ENCODE results near the gene ZBTB1.

DNA sequence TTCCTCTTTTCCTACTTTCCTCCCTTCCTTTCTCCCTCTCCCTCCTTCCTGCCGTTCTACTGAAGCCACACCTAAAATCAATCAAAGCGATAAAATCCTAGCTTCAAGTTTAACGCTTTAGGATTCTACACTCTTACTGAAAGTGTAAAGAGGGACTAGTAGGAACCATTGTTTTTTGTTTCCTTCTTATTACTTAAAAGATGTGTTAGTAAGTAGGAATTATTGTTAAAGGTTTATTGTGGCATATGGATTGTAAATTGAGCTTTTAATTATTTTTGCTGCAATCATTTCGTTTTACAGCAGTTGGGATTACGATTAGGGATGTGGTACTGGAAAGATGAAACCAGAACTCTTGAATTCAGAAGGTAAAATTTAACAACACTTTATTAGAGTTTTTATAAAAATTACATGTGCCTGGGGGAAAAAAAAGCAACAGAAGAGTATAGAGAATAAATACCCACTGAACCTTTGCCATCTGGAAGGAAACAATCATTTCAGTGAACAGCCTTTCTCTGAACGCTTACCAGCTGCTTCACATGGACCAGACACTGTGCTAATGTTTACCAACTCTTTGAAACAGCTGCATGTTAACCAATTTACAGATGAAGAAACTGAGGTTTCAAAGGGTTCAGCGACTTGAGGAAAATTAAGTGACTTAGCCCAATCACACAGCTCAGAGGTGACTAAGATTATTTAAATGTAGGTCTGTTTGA is 46.2 kb downstream of the ZBTB1 start:
- TF ChIP-seq POLR2AphosphoS5 (IDR thresholded peaks at IDR 0.05) = no peak
- TF ChIP-seq, protein P1, sequence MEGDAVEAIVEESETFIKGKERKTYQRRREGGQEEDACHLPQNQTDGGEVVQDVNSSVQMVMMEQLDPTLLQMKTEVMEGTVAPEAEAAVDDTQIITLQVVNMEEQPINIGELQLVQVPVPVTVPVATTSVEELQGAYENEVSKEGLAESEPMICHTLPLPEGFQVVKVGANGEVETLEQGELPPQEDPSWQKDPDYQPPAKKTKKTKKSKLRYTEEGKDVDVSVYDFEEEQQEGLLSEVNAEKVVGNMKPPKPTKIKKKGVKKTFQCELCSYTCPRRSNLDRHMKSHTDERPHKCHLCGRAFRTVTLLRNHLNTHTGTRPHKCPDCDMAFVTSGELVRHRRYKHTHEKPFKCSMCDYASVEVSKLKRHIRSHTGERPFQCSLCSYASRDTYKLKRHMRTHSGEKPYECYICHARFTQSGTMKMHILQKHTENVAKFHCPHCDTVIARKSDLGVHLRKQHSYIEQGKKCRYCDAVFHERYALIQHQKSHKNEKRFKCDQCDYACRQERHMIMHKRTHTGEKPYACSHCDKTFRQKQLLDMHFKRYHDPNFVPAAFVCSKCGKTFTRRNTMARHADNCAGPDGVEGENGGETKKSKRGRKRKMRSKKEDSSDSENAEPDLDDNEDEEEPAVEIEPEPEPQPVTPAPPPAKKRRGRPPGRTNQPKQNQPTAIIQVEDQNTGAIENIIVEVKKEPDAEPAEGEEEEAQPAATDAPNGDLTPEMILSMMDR (IDR thresholded peaks at IDR 0.05) = no peak
- TF ChIP-seq POLR2A (IDR thresholded peaks at IDR 0.05) = no peak

All from breast epithelium (tissue), 3 donors.